T1000 (cell line): Measurements from ENCODE around the gene PRUNE1.

Source experiments
- DNase-seq: peaks from one replicate; lab custom pipeline; 2025; ENCODE audit warnings: mixed read lengths; lab: John Stamatoyannopoulos, UW

Gene PRUNE1

GRCh38 chr1:151005729-151006319 lies 2.4 kb upstream of the PRUNE1 start:
- no peak for DNase-seq

GRCh38 chr1:151006327-151007052 lies 1.8 kb upstream of the PRUNE1 start, which contains the start of gene MINDY1:
Gene MINDY1 (minus strand): TSS chr1:151006902. CDS start chr1:151002617, 4,285 bp downstream.
- DNase-seq, result peak; percentile 41

DNA sequence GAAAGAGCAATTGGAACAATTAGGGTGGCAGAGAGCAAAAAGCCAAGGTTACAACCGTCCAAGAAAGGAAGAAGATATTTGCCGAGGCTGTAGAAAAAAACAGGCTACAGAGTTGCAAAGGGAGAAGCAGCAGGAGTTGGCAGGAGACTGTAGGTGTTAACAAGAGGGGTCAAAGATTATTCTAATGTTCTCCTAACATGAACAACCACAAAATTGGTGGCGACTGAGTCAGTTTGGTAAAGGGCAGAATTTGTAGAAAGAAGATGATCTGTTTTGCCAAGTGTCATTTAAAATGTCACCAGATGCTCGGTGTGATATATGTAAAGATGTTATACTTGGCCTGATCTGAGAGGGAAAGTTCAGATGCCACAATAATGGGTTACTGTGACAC lies 401 bp upstream of the PRUNE1 start:
- DNase-seq, result no peak

- no peak for DNase-seq
These were observed 948 bp downstream of the PRUNE1 start for GRCh38 chr1:151009206-151009587.

DNA sequence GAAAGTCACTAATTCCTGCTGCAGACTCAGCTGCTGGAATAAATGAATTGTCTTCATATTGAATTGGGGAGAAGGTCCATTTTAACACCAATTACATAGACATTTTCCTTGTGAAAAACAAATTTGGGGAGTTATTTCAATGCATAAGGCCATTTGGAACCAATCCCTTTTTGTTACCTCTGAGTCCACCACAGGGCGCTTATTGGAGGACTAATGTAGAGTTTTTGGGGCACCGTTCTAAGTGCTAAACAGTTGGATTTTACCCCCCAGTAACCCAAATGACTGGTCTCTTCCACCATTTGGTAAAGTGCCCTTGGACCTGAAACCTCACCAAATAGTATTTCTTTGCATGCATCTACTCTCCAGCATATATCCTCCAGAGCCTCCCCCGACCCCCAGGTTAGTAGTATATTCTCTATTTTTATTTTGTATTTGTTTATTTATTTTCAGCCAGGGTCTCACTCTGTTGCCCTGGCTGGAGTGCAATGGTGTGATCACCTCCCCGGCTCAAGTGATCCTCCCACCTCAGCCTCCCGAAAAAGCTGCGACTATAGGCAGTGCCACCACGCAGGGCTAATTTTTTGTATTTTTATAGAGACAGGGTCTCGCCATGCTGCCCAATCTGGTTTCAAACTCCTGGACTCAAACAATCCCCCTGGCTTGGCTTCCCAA lies 1.6 kb downstream of the PRUNE1 start:
- DNase-seq, result no peak

DNA sequence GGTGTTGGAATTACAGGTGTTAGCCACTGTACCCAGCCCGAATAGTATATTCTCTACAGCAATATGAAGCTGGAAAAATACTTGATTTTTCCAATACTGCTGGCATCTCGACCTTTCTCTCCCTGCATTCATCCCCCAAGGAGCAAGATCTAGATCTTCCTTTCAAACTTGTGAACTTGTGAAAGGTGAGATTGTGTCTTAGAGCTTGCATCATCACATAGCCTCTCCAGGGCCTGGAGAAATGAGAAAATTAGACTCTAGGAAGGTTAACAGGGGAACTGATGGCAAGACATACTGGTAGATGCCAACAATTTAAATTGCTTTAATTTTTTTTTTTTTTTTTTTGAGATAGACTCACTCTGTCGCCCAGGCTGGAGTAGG lies 2.1 kb downstream of the PRUNE1 start:
- DNase-seq, result no peak

GRCh38 chr1:151011154-151011850 lies 3.1 kb downstream of the PRUNE1 start:
- no peak for DNase-seq

DNA sequence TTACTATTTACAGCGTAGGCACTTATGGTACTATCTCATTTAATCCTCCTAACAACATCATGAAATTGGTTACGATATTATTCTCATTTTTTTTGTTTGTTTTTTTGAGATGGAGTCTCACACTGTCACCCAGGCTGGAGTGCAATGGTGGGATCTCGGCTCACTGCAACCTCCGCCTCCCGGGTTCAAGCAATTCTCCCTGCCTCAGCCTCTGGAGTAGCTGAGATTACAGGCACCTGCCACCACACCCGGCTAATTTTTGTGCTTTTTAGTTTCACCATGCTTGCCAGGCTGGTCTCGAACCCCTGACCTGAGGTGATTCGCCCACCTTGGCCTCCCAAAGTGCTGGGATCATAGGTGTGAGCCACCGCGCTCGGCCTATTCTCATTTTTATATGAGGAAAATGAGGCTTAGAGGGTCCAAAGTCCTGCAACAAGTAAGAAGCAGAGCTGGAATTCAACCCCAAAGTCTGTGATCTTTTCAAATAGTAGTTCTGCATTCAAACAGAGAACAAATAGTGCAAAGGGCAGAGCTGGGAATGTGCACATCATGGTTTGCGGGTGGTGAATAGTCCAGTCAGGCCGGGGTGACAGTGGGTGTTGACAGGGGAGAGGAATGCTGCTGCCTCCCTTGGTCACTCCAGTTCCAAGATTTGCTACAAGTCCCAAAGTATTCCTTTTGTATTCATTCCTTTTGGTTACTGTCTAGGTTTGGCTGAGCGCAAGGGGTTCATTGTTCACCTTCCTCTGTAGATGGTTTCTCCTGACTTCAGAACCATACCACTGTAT lies 4.6 kb downstream of the PRUNE1 start:
- DNase-seq, result no peak

GRCh38 chr1:151013518-151013917 lies 5.3 kb downstream of the PRUNE1 start:
- DNase-seq, result no peak

GRCh38 chr1:151024540-151025146 lies 16.4 kb downstream of the PRUNE1 start:
- no peak for DNase-seq

DNA sequence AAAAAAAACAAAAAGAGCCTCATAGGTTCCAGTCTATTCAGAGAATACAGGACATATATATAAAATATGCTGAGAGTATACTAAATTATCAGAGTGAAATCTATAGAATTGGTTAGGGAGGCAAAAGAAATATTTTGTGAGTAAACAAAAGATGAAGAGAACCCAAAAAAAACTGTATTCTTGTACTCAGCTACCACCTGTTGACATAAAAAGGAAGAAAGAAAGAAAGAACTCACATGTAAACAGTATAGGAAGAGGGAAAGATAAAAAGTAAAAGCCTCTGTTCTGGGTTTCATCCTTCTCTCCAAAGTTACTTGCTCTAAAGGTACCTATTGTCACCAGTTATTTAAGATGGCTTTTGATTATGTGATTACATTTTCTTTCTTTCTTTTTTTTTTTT lies 18.2 kb downstream of the PRUNE1 start:
- no peak for DNase-seq

DNA sequence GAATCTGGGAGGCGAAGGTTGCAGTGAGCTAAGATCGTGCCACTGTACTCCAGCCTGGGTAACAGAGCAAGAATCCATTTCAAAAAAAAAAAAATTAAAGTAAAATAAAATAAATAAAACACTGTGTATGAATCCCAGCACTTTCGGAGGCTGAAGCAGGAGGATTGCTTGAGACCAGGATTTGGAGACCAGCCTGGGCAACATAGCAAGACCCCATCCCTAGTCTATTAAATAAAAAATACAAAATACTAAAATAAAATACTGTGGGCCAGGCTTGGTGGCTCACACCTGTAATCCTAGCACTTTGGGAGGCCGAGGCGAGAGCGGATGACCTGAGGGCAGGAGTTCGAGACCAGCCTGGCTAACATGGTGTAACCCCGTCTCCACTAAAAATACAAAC lies 23.9 kb downstream of the PRUNE1 start:
- DNase-seq, result no peak

- no peak for DNase-seq
These were observed 26.9 kb downstream of the PRUNE1 start for GRCh38 chr1:151035167-151035566.

DNA sequence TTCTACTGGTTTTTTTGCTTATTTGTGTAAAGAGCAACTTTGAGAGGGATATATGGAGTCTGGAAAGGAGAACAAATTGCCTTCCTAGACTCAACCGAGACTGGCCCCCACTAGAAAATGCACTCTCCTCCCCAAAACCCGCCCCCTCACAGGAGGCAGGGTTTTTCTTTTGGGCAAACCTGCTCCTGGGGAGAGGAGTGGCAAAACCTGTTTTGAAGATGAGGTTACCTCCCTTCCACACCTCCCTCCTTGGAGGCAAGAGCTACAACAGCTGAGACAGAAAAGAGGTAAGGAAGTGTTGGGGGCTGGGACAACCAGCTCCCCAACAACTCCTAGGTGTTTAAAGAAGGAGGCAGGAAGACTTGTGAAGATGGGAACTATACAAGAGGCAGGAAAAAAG lies 28.1 kb downstream of the PRUNE1 start, which contains the start of gene BNIPL:
TSS of gene BNIPL (plus strand) at position 231 of the 400 bp plus-strand sequence. CDS start at position 371, 140 bp downstream.
- DNase-seq, result no peak

GRCh38 chr1:151037032-151037431 lies 28.8 kb downstream of the PRUNE1 start:
- DNase-seq, result no peak

- no peak for DNase-seq
These were observed 31.3 kb downstream of the PRUNE1 start for GRCh38 chr1:151039521-151039920.

GRCh38 chr1:151043163-151043562 lies 34.9 kb downstream of the PRUNE1 start:
- no peak for DNase-seq

- peak; percentile 46 for DNase-seq
These were observed 39.3 kb downstream of the PRUNE1 start, which contains the start of gene C1orf56 for GRCh38 chr1:151047591-151047924. Gene C1orf56 (plus strand): TSS chr1:151047751. CDS start chr1:151047848, 97 bp downstream.

DNA sequence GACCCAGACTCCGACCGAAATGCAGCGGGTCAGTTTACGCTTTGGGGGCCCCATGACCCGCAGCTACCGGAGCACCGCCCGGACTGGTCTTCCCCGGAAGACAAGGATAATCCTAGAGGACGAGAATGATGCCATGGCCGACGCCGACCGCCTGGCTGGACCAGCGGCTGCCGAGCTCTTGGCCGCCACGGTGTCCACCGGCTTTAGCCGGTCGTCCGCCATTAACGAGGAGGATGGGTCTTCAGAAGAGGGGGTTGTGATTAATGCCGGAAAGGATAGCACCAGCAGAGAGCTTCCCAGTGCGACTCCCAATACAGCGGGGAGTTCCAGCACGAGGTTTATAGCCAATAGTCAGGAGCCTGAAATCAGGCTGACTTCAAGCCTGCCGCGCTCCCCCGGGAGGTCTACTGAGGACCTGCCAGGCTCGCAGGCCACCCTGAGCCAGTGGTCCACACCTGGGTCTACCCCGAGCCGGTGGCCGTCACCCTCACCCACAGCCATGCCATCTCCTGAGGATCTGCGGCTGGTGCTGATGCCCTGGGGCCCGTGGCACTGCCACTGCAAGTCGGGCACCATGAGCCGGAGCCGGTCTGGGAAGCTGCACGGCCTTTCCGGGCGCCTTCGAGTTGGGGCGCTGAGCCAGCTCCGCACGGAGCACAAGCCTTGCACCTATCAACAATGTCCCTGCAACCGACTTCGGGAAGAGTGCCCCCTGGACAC lies 39.8 kb downstream of the PRUNE1 start:
- DNase-seq, result peak; percentile 32

GRCh38 chr1:151048645-151049032 lies 40.4 kb downstream of the PRUNE1 start:
- no peak for DNase-seq

DNA sequence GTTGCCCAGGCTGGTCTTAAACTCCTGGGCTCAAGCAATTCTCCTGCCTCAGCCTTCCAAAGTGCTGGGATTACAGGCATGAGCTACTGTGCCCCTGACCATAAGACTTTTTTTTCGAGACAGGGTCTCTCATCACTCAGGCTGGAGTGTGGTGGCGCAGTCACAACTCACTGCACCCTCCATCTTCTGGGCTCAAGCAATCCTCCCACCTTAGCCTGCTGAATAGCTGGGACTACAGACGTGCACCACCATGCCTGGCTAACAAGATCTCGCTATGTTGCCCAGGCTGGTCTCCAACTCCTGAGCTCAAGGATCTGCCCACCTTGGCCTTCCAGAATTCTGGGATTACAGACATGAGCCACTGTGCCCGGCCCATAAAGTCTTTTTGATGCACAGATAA lies 41.2 kb downstream of the PRUNE1 start:
- DNase-seq, result no peak
